H9 (cell line): Measurements from ENCODE around the gene RASSF7. TPM values are rescaled to one million over a fixed set of nuclear protein-coding genes. Genes with fewer than 3 reads are reported as not detected.
A peak's percentile ranks its signal among the peaks of the same experiment; 100 is the strongest.

Experiments
- DNase-seq: peaks from one replicate; pipeline ENCODE4 v3.0.0-alpha.2; 2017
- H2AFZ ChIP-seq: one replicate; pipeline ENCODE4 v1.6.1; 2013; ENCODE audit warnings: mild to moderate bottlenecking, low read length, control low read depth, moderate library complexity
- H2AK5ac ChIP-seq: 2 replicates; pipeline ENCODE4 v1.6.1; 2013; ENCODE audit warnings: low read length, control low read depth, mixed read lengths; ENCODE audit not compliant: insufficient read length
- H2BK120ac ChIP-seq: one replicate; pipeline ENCODE4 v1.6.1; 2013; ENCODE audit warnings: low read depth, mild to moderate bottlenecking, low read length, control low read depth, inconsistent platforms; ENCODE audit not compliant: poor library complexity, severe bottlenecking
- H2BK12ac ChIP-seq: 2 replicates; pipeline ENCODE4 v1.6.1; 2013; ENCODE audit warnings: low read length, control low read depth, mixed read lengths, low read depth; ENCODE audit not compliant: insufficient read length
- H2BK15ac ChIP-seq: 2 replicates; pipeline ENCODE4 v1.6.1; 2013; ENCODE audit warnings: low read depth, low read length, control low read depth
- H2BK20ac ChIP-seq: one replicate; pipeline ENCODE4 v1.6.1; 2013; ENCODE audit warnings: low read depth, mild to moderate bottlenecking, low read length, control low read depth, inconsistent platforms; ENCODE audit not compliant: poor library complexity, severe bottlenecking
- H2BK5ac ChIP-seq: 2 replicates; pipeline ENCODE4 v1.6.1; 2013; ENCODE audit warnings: low read length, control low read depth, mixed read lengths; ENCODE audit not compliant: insufficient read length
- H3K14ac ChIP-seq: 2 replicates; pipeline ENCODE4 v1.6.1; 2013; ENCODE audit warnings: low read length, control low read depth; ENCODE audit not compliant: insufficient read depth
- H3K18ac ChIP-seq: 2 replicates; pipeline ENCODE4 v1.6.1; 2013; ENCODE audit warnings: low read depth, mild to moderate bottlenecking, mixed read lengths, low read length, control low read depth; ENCODE audit not compliant: insufficient read length
- H3K23ac ChIP-seq: 2 replicates; pipeline ENCODE4 v1.6.1; 2013; ENCODE audit warnings: low read length, control low read depth, mixed read lengths, low read depth; ENCODE audit not compliant: insufficient read length
- H3K23me2 ChIP-seq: 2 replicates; pipeline ENCODE4 v1.6.1; 2013; ENCODE audit warnings: low read depth, mild to moderate bottlenecking, mixed read lengths, low read length, control low read depth; ENCODE audit not compliant: insufficient read length, poor library complexity, severe bottlenecking
- H3K27ac ChIP-seq: 2 replicates; pipeline ENCODE4 v1.5.1; 2013; ENCODE audit warnings: low read length, control low read depth, mixed read lengths, low read depth; ENCODE audit not compliant: insufficient read length
- H3K27me3 ChIP-seq: 2 replicates; pipeline ENCODE4 v1.6.1; 2013; ENCODE audit warnings: low read length, control low read depth, inconsistent platforms; ENCODE audit not compliant: insufficient read depth
- H3K4ac ChIP-seq: 2 replicates; pipeline ENCODE4 v1.6.1; 2013; ENCODE audit warnings: low read depth, mild to moderate bottlenecking, control low read depth, inconsistent platforms, low read length, moderate library complexity
- H3K4me1 ChIP-seq: 2 replicates; pipeline ENCODE4 v1.6.1; 2013; ENCODE audit warnings: low read length, control low read depth, inconsistent platforms; ENCODE audit not compliant: insufficient read depth
- H3K4me2 ChIP-seq: 2 replicates; pipeline ENCODE4 v1.6.1; 2013; ENCODE audit warnings: low read length, control low read depth, mixed read lengths; ENCODE audit not compliant: insufficient read length, insufficient read depth
- H3K56ac ChIP-seq: 2 replicates; pipeline ENCODE4 v1.6.1; 2013; ENCODE audit warnings: low read depth, mild to moderate bottlenecking, mixed read lengths, low read length, control low read depth; ENCODE audit not compliant: insufficient read length
- H3K79me1 ChIP-seq: 2 replicates; pipeline ENCODE4 v1.6.1; 2013; ENCODE audit warnings: low read depth, mild to moderate bottlenecking, moderate library complexity, low read length, control low read depth, inconsistent platforms; ENCODE audit not compliant: insufficient read depth, poor library complexity, severe bottlenecking
- H3K79me2 ChIP-seq: 2 replicates; pipeline ENCODE4 v1.6.1; 2013; ENCODE audit warnings: low read length, control low read depth, inconsistent platforms; ENCODE audit not compliant: insufficient read depth
- H3K9ac ChIP-seq: 2 replicates; pipeline ENCODE4 v1.6.1; 2013; ENCODE audit warnings: low read length, control low read depth, mixed read lengths; ENCODE audit not compliant: insufficient read length; ENCODE audit errors: extremely low read depth
- H3K9me3 ChIP-seq: one replicate; pipeline ENCODE4 v1.6.1; 2013; ENCODE audit warnings: low read depth, low read length, inconsistent platforms; ENCODE audit not compliant: control insufficient read depth
- H3T11ph ChIP-seq: one replicate; pipeline ENCODE4 v1.6.1; 2013; ENCODE audit warnings: mild to moderate bottlenecking, low read length, control low read depth, inconsistent platforms
- H4K20me1 ChIP-seq: one replicate; pipeline ENCODE4 v1.6.1; 2013; ENCODE audit not compliant: control insufficient read depth, insufficient read length, insufficient read depth
- H4K5ac ChIP-seq: 2 replicates; pipeline ENCODE4 v1.6.1; 2013; ENCODE audit warnings: low read depth, mild to moderate bottlenecking, mixed read lengths, low read length, control low read depth; ENCODE audit not compliant: insufficient read length
- H4K8ac ChIP-seq: replicated peaks from 2 replicates; pipeline ENCODE4 v1.6.1; 2013; ENCODE audit warnings: low read length, control low read depth, mixed read lengths, low read depth; ENCODE audit not compliant: insufficient read length
- H4K91ac ChIP-seq: 2 replicates; pipeline ENCODE4 v1.6.1; 2013; ENCODE audit warnings: low read depth, mild to moderate bottlenecking, moderate library complexity, mixed read lengths, low read length, control low read depth; ENCODE audit not compliant: insufficient read length
- H3K27ac Mint-ChIP-seq, 3 experiments: 2 replicates in 2 of 3; 3 replicates in 1 of 3; pipeline ENCODE4 v1.8.0; 2020 to 2021; ENCODE audit warnings: mixed read lengths in 3 of 3, mild to moderate bottlenecking in 1 of 3, moderate library complexity in 1 of 3
- H3K27me3 Mint-ChIP-seq: 2 replicates; pipeline ENCODE4 v1.8.0; 2021; ENCODE audit warnings: low read depth, mild to moderate bottlenecking, moderate library complexity, mixed read lengths
- H3K36me3 Mint-ChIP-seq, 3 experiments: 2 replicates in 2 of 3; 3 replicates in 1 of 3; pipeline ENCODE4 v1.8.0; 2020 to 2021; ENCODE audit warnings: low read depth in 3 of 3, mixed read lengths in 3 of 3; ENCODE audit not compliant: insufficient read depth in 1 of 3
- H3K4me1 Mint-ChIP-seq, 2 experiments: 2 replicates each; pipeline ENCODE4 v1.8.0; 2020; ENCODE audit warnings: mixed read lengths in 2 of 2
- H3K4me3 Mint-ChIP-seq, 2 experiments: 2 replicates in 1 of 2; 3 replicates in 1 of 2; pipeline ENCODE4 v1.8.0; 2020 to 2021; ENCODE audit warnings: mild to moderate bottlenecking in 2 of 2, mixed read lengths in 2 of 2, moderate library complexity in 1 of 2
- H3K9me3 Mint-ChIP-seq, 2 experiments: 2 replicates in 1 of 2; 3 replicates in 1 of 2; pipeline ENCODE4 v1.8.0; 2020; ENCODE audit warnings: mild to moderate bottlenecking in 2 of 2, mixed read lengths in 2 of 2, moderate library complexity in 1 of 2
- WGBS: extraction: QIAGEN DNeasy Blood & Tissue Kit; methylation state at CpG from one replicate; pipeline ENCODE4 v1.1.7; 2013; ENCODE audit warnings: missing lambda C conversion rate, low lambda C conversion rate, mixed read lengths; ENCODE audit not compliant: insufficient read length; ENCODE audit errors: extremely low coverage; 5-methylcytosine and 5-hydroxymethylcytosine counted together
- total RNA-seq: library from RNA; stranded (reverse); gene quantifications from 2 replicates; pipeline ENCODE4 v1.2.1, GENCODE V29; 2021
- TF ChIP-seq, protein P1 (sequence below): fragments of 200-600 bp; sonication (generic); conservative IDR thresholded peaks from 3 replicates; pipeline ENCODE4 v1.8.0; 2021; ENCODE audit warnings: antibody characterized with exemption, mild to moderate bottlenecking

Gene RASSF7
- total RNA-seq, 1 experiment from 2014 or later, result 26.3 TPM

GRCh38 chr11:563066-563811 lies 2.5 kb downstream of the RASSF7 start:
- H3K56ac ChIP-seq, result no peak overlapping the region
- H4K20me1 ChIP-seq, result no peaks in the 10 kb centered on the region
- H2BK120ac ChIP-seq, result no peak overlapping the region
- peaks cover 0 to 11% (median 4%) of the 10 kb centered on the region in 3 experiments; a peak in 4 of 7 replicates for H3K36me3 Mint-ChIP-seq
- DNase-seq, result no peak
- no peaks in the 10 kb centered on the region for H3K9me3 ChIP-seq
- no peaks in the 10 kb centered on the region for H3K79me2 ChIP-seq
- no peak overlapping the region for H3K9ac ChIP-seq
- H3K14ac ChIP-seq, result no peak overlapping the region
- TF ChIP-seq, protein P1, sequence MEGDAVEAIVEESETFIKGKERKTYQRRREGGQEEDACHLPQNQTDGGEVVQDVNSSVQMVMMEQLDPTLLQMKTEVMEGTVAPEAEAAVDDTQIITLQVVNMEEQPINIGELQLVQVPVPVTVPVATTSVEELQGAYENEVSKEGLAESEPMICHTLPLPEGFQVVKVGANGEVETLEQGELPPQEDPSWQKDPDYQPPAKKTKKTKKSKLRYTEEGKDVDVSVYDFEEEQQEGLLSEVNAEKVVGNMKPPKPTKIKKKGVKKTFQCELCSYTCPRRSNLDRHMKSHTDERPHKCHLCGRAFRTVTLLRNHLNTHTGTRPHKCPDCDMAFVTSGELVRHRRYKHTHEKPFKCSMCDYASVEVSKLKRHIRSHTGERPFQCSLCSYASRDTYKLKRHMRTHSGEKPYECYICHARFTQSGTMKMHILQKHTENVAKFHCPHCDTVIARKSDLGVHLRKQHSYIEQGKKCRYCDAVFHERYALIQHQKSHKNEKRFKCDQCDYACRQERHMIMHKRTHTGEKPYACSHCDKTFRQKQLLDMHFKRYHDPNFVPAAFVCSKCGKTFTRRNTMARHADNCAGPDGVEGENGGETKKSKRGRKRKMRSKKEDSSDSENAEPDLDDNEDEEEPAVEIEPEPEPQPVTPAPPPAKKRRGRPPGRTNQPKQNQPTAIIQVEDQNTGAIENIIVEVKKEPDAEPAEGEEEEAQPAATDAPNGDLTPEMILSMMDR, result no peak
- H3K4me3 Mint-ChIP-seq, result peak overlapping the region in 1 of 2 experiments; percentile 46; a peak in 1 of 5 replicates
- no CpG with 5 or more reads among the region's 18 CpGs for WGBS
- no peak overlapping the region for H3K4ac ChIP-seq
- peaks cover 5% of the 10 kb centered on the region for H3K27me3 Mint-ChIP-seq
- H3K79me1 ChIP-seq, result no peaks in the 10 kb centered on the region
- no peak overlapping the region for H2AK5ac ChIP-seq
- no peak overlapping the region for H2BK12ac ChIP-seq
- H3K23me2 ChIP-seq, result peaks cover 10% of the 10 kb centered on the region
- H3K27ac ChIP-seq, result no peak overlapping the region
- H4K8ac ChIP-seq, result no peak overlapping the region
- no peak overlapping the region for H2BK5ac ChIP-seq
- no peaks in the 10 kb centered on the region for H3K9me3 Mint-ChIP-seq
- H3K18ac ChIP-seq, result no peak overlapping the region
- H3K4me2 ChIP-seq, result no peak overlapping the region
- no peaks in the 10 kb centered on the region for H3K27me3 ChIP-seq
- peaks cover 18 to 35% of the 10 kb centered on the region in 2 experiments for H3K4me1 Mint-ChIP-seq
- H2BK20ac ChIP-seq, result no peak overlapping the region
- H3K23ac ChIP-seq, result no peak overlapping the region
- H2AFZ ChIP-seq, result no peak overlapping the region
- H3K27ac Mint-ChIP-seq, result peak overlapping the region in 1 of 3 experiments; percentile 18; a peak in 1 of 7 replicates
- no peak overlapping the region for H4K91ac ChIP-seq
- H3T11ph ChIP-seq, result no peak overlapping the region
- no peak overlapping the region for H4K5ac ChIP-seq
- no peaks in the 10 kb centered on the region for H3K4me1 ChIP-seq
- H2BK15ac ChIP-seq, result no peak overlapping the region
